Gastroesophageal sphincter (tissue), 3 donors: ENCODE data around the gene VCL.

Experiments
- CTCF ChIP-seq, 4 experiments: fragments of 200-600 bp in 2 of 4; fragments of 450-650 bp in 2 of 4; sonication (generic) in 1 of 4; IDR thresholded peaks; one replicate each; pipeline ENCODE4 v1.5.1; 2017 to 2019; ENCODE audit warnings: antibody characterized with exemption in 4 of 4, mild to moderate bottlenecking in 2 of 4, moderate library complexity in 2 of 4
- POLR2A ChIP-seq, 2 donors: fragments of 450-650 bp; IDR thresholded peaks; one replicate each; pipeline ENCODE4 v1.6.1; 2017; ENCODE audit warnings: antibody characterized with exemption in 2 of 2, mild to moderate bottlenecking in 2 of 2, moderate library complexity in 1 of 2

GRCh38 chr10:73969224-73969841, 28.6 kb upstream of the VCL start:
- no peak for TF ChIP-seq CTCF (IDR thresholded peaks at IDR 0.05)
- TF ChIP-seq POLR2A (IDR thresholded peaks at IDR 0.05) = no peak
